Activated CD4-positive, alpha-beta T cell treated with anti-CD3 and anti-CD28 coated beads, Interleukin-2, amount 50 U/mL, for 16 hours (primary cell): ENCODE measurements around the gene SLIT3.

Experiments used
- DNase-seq: peaks from one replicate; pipeline ENCODE4 v3.0.0-alpha.2; 2020

The SLIT3 gene

GRCh38 chr5:168714046-168714445 lies 586.9 kb downstream of the SLIT3 start:
- DNase-seq = peak; percentile 13

DNA sequence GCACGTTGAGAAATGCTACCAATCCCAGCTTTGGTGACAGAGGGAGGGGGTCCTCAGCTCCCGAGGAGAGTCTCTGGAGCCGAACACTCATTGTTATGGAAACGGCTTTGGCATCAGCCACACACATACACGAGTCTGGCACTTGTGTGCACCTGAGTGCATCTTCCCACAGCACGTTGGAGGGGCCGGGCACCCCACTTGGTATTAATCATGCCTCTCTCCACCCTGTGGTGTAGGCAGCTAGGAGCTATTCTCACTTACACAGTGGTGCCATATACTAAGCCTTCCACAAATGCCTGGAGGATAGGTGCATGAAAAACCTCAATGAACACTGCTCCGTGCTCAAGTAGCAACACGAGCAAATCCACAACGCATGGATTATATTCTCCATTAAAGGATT lies 587.9 kb downstream of the SLIT3 start:
- DNase-seq = no peak

DNA sequence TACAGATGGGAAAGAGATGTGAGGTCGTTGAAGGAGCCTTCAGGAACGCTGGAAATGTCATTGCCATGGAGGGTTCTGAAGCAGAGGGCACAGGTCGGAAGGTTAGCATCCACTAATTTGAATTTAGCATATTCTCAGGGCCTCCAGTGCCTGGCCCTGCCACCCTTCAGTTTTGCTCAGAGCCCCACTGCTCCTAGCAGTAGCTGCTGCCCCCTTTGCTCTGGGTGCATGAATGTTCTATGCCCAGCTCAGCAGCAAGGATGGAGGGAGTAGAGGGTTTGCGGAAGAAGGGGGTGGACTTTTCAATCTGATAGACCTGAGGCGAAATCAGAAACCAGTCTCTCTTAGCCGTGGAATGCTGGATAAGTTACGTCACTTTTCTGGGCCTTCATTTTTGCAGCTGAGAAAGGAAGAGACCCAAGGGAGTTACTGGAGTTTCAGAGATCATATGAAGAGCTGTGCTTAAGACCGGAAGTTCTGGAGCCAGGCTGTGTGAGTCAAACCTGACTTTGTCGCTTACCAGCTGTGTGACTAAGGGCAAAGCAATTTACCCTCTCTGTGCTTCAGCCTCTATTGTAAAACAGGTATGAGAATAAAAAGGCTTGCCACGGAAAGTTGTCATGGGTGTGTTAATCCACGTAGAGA lies 588.5 kb downstream of the SLIT3 start:
- no peak for DNase-seq

GRCh38 chr5:168710706-168711105 lies 590.2 kb downstream of the SLIT3 start:
- no peak for DNase-seq

DNA sequence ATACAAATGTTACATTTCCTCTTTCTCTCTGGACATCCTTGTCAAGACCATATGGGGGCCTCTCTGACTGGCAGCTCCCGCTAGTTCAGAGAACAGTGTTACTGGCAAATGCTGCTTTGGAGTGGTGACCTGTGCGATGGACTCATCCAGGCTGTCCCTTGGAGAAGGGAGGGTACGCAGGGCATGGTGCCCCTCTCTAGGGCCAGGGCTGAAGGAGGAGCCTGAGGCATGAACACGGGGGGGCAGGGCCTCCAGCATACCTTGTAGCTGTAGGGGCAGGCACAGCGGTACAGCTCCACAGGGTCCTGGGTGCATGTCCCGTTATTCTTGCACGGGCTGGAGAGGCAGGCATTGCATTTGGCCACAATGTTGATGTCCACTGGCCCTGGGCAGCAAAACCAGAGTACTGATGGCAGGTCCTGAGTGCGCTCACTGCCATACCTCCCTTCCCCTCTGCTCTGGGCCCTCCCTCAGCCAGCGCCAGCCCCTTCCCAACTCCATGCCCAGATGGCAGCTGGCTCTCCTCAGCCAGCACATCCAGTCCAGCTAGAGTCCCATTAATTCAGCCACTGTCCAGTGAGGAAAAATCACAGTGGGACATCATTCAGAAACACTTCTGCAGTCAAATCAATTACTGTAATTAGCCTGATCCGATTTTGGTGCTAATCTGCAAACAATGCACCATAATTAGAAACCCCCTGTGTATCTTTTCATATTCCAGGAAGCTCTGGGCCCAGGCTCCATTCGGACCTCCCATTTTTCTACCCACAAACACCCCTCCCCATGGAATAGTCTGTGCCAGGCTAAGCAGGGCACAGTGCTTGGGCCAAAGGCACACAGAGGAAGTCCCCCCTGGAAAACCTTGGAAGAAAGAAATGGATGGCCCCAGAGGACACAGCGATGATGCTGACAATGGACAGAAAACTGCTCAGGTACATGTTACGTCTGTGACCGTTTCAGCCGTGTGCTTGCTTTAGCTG lies 592.9 kb downstream of the SLIT3 start:
- no peak for DNase-seq

GRCh38 chr5:168706655-168707069 lies 594.3 kb downstream of the SLIT3 start:
- DNase-seq = peak; percentile 52

GRCh38 chr5:168705321-168705720 lies 595.6 kb downstream of the SLIT3 start:
- no peak for DNase-seq

DNA sequence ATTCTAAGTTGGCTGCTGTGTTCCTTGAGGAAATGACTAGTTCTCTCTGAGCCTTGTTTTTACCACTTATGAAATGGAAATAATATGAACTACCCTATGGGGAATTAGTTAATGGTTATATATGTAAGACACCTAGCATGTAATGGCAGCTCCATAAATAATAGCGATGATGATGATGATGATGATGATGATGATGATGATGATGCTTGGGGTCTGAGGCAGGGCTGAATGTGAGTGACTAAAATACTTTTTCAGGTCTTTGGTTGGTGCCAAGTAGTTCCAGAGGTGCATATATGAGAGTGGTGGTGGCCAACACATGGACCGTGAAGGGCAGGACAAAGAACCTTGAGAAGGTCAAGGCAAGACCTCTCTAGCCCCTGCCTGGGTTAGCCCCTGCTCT lies 598.4 kb downstream of the SLIT3 start:
- no peak for DNase-seq

DNA sequence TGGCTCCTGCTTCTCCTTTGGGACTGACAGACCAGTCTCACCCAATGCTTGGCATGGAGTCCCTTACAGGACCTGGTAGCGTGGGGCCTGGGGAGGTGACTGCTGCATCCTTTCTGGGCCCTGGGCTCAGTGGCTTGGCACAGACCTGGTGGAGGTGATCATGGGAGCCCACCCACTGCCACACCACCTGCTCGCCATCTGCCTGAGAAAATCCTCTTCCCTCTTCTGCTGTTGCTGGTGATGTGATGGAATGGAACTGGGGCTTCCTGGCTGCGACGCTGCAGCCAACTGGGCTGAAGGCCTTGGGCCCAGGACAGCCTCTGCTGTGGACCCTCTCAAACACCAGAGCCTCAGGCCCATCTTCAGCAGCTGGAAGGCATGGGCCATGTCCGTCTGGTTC lies 599.3 kb downstream of the SLIT3 start:
- no peak for DNase-seq

- DNase-seq = no peak
Measured at GRCh38 chr5:168699002-168699401, 601.9 kb downstream of the SLIT3 start.

GRCh38 chr5:168697034-168697720 lies 603.8 kb downstream of the SLIT3 start:
- DNase-seq = no peak

- DNase-seq = no peak
Measured at GRCh38 chr5:168696611-168697010, 604.3 kb downstream of the SLIT3 start.

- no peak for DNase-seq
Measured at GRCh38 chr5:168695301-168695835, 605.6 kb downstream of the SLIT3 start.

DNA sequence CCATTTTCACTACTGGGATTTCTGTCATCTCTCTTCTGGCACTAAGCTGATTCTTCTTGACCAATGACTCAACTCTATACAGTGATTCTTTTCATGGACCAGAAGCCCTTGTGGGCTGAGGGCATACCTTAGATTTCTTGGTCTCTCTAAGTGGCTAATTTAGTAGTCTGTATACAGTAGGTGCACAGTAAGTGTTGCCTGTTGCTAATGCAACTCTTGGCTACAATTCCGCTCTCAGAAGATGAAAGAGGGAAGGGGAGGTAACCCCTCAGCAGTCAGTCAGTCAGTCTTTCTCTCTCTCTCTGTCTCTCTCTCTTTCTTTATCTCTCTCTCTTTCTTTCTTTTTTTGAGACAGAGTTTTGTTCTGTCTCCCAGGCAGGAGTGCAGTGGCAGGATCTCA lies 606.6 kb downstream of the SLIT3 start:
- no peak for DNase-seq

DNA sequence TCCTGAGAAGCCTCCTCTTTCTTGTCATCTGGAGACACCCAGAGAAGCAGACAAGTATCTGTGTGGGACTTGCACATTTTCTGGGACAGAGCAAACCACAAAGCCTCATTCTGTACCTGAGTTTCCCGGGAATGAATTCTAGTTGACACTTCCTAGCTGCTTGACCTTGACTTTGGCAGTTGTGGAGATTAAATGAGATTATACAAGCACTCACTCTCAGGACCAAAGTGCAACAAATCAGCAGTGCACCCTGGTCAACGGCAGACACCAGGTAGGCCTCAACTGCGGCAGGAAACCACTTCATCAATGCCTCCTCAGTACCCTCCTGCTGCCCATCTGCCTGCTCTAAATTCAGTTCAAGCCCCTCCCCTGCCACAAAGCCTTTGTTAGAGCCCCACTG lies 607.1 kb downstream of the SLIT3 start:
- no peak for DNase-seq

DNA sequence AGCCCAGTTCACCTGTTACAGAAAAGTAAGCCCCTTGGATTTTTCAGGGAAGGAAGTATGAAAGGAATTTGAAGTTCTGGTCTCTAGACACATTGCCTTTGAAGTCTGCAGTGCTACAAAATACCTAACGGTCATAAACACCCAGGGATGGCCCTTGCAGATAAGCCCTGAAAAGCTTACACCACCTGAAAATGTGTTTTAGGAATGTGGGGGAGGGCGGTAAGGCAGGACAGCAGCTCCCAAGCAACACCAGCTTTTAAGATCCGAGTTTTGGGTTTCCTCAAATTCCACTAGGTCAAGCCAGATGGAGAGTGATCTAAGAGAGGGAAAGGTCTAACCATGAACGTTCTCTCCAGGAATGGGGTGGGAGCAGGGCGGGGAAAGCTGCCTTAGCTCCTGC lies 607.6 kb downstream of the SLIT3 start:
- no peak for DNase-seq

DNA sequence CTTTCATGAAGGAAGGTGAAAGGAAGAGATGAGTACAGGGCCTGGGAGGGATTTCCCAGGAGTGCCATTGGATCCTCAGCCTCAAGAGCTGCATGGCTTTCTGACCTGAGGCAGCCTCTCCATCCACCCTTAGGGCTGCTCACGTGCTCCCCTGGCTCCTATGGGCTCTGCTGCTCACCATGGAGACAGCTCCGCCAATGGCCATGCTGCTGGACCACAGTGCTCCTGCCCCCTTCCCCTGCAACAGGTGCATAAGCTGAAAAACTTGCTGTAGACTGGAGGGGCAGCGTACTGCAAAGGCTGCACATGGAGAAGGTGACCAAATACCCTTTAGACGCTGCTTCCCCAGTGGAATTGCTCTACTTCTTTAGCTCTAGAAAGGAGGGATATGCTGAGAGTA lies 609.0 kb downstream of the SLIT3 start:
- no peak for DNase-seq

DNA sequence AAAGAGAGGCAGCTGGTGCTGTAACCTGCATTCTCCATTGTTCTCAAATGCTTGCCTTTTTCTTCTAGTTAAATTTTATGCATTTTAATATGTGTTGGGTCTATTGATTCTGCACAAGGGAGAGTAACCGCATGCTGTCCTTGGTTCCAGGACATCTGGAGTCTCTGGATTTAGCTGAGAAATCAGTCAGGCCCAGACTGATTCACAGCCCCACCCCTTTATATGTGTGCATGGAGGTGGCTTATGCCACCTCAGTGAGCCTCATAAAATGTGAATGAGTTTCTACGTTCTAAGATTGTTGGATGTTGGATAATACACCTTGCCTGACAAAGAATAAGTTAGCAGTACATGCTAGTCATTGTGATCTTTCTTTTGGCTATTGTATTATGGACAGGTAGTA lies 611.7 kb downstream of the SLIT3 start:
- no peak for DNase-seq

- no peak for DNase-seq
Measured at GRCh38 chr5:168686837-168687236, 614.1 kb downstream of the SLIT3 start.

GRCh38 chr5:168685566-168685965 lies 615.4 kb downstream of the SLIT3 start:
- no peak for DNase-seq

DNA sequence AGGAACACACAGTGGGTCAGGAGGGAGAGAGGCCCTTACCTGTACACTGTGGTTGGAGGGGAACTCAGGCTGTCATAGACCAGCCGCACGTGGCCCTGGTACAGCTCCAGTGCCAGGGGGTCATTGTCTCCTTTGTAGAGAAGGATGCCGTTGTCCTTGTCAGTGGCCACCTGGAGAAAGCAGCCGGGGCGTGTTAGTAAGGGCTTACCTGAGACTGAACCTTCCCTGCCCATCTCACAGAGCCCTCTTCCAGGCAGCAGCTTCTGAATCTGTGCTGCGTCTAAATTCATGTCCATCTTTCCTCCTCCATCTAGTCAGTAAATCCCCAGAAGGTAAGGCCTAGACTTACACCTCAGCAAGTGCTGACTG lies 617.0 kb downstream of the SLIT3 start:
- no peak for DNase-seq

DNA sequence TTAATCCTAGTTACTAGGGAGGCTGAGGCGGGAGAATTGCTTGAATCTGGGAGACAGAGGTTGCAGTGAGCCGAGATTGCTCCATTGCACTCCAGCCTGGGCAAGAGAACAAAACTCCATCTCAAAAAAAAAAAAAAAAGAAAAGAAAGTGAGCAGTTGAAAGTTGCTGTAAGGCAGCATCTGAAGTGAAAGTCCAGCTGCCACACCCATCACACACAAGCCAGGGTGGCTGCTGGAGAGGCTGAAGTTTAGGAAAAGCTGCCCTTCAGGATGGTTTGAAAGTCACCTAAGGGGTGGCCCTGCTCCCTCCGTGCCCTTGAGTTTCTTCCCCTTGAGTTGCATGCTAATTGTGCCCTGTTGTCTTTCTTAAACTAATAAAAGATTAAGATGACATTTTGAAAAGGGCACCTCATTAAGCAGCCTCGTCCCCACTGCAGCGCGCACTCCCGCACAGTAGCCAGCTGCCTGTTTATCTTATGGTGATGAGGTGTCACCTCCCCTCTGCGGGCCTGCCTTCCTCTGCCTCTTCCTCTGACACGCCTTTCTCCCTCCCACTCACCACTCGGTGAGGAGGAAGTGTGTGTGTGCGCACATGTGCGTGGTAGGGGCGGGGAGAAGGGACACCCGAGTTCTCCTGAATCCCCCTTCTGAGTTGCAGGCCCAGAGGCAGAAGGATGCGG lies 617.6 kb downstream of the SLIT3 start:
- DNase-seq = peak; percentile 37
